ENCODE results near the gene KCND2.

GRCh38 chr7:120445276-120445675 lies 172.3 kb downstream of the KCND2 start:
- TF ChIP-seq, protein P1, sequence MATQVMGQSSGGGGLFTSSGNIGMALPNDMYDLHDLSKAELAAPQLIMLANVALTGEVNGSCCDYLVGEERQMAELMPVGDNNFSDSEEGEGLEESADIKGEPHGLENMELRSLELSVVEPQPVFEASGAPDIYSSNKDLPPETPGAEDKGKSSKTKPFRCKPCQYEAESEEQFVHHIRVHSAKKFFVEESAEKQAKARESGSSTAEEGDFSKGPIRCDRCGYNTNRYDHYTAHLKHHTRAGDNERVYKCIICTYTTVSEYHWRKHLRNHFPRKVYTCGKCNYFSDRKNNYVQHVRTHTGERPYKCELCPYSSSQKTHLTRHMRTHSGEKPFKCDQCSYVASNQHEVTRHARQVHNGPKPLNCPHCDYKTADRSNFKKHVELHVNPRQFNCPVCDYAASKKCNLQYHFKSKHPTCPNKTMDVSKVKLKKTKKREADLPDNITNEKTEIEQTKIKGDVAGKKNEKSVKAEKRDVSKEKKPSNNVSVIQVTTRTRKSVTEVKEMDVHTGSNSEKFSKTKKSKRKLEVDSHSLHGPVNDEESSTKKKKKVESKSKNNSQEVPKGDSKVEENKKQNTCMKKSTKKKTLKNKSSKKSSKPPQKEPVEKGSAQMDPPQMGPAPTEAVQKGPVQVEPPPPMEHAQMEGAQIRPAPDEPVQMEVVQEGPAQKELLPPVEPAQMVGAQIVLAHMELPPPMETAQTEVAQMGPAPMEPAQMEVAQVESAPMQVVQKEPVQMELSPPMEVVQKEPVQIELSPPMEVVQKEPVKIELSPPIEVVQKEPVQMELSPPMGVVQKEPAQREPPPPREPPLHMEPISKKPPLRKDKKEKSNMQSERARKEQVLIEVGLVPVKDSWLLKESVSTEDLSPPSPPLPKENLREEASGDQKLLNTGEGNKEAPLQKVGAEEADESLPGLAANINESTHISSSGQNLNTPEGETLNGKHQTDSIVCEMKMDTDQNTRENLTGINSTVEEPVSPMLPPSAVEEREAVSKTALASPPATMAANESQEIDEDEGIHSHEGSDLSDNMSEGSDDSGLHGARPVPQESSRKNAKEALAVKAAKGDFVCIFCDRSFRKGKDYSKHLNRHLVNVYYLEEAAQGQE (IDR thresholded peaks at IDR 0.05; ENCODE audit: low read depth, low read length) = no peak
- TF ChIP-seq JUND (IDR thresholded peaks at IDR 0.05) (no peak), CTCF (IDR thresholded peaks at IDR 0.05) (no peak), USF1 (IDR thresholded peaks at IDR 0.05; ENCODE audit: borderline replicate concordance, low read depth) (no peak), EZH2phosphoT487 (IDR thresholded peaks at IDR 0.05; ENCODE audit: borderline replicate concordance, low read depth) (no peak), RAD21 (IDR thresholded peaks at IDR 0.05; ENCODE audit: low read length) (no peak), YY1 (IDR thresholded peaks at IDR 0.05; ENCODE audit: low read depth) (no peak), TCF12 (IDR thresholded peaks at IDR 0.05) (no peak), MAX (IDR thresholded peaks at IDR 0.05; ENCODE audit: low read depth) (no peak), USF2 (IDR thresholded peaks at IDR 0.05; ENCODE audit: borderline replicate concordance, low read depth, low read length) (no peak), GABPA (IDR thresholded peaks at IDR 0.05; ENCODE audit: low read depth) (no peak)
